ENCODE measurements around the gene SAMM50.
A peak's percentile ranks its signal among the peaks of the same experiment; 100 is the strongest.

- TF ChIP-seq CTCF (IDR thresholded peaks at IDR 0.05): no peak
- TF ChIP-seq POLR2A (IDR thresholded peaks at IDR 0.05): peak; percentile 65
Measured at GRCh38 chr22:43919106-43919973, 35.9 kb upstream of the SAMM50 start.
